Measurements from ENCODE around the gene COL15A1.

Gene COL15A1

DNA sequence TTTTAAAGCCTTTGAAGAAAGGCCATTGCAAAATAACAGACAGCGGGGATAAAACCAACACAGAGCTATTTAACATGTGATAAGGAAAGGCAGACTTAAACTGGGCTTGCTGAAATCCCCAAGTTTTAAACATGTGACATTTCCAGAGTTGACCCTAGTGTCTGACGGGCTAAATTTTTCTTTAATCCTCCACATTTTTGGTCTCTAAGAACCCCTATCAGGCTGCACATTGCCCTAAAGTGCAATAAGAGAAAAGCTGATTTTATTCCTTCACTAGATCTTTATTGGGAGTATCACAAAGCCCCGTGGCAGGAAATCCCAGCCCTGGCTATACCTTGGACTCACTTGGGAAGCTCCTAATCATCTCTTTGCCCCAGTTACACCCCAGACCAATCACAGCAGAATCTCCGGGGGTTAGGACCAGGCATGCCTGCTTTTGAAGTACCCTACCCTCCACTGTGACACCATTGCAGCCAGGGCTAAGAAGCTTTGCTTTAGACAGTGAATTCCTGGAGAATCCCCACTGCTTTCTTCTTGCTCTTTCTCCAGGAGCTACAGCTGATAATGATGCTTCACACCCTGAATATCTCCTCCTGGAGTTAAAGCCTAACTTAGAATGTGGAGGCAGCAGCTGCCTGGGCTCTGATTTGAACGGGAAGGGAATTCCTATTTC is 20.1 kb upstream of the COL15A1 start:
- H3K4me1 Mint-ChIP-seq (ENCODE audit: low read depth in 2 of 2): peaks cover 0 to 2% of the 10 kb centered on the region in 2 donors
- no peaks in the 10 kb centered on the region for H3K9me3 Mint-ChIP-seq
- no peak overlapping the region for H3K27ac Mint-ChIP-seq
- no peak for ATAC-seq (replicated peaks)
- no peak overlapping the region for H3K4me3 Mint-ChIP-seq
- H3K36me3 Mint-ChIP-seq (ENCODE audit: insufficient read depth): peaks cover 2% of the 10 kb centered on the region
- H3K27me3 Mint-ChIP-seq: peaks cover 31 to 42% of the 10 kb centered on the region in 2 donors
- no peak for DNase-seq

DNA sequence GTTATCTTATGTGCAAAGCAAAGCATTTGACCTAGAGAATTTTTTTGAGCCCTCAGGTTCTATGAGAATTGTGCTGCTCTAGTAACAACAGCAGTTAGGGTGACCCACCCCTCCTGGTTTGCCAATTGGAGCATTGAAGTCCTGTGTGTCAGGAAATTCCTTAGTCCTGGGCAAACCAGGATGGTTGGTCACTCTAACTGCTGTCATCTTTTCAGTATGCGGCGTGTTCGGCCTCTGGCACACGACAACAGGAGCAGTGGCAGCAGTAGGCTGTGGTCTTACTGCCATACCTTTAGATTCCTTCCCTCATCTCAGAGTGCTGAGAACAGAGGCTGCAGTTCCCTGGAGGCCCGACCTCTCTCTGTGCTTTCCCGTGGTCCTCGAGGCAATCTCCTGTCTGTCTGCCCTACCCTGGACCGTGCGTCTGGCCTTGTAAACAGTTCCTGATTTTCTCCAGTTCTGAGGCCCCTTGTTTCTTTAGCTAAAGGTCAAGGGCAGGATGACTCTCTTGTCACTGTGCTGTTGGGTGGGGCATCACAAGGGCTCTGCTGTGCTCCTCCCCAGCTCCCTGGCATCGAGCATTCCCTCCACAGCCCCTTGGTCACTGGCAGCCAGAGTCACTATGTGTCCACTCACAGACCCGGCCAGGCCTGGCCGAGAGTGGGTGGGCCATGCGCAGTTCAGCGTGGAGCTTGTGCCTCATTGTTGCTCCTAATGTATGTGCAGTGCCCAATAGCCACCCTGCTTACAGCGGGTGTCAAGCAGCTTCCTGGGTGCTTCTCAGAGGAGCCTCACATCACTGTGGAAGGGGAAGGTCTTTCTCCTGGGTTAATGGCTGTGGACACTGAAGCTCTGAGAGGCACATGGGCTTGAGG is 18.5 kb upstream of the COL15A1 start:
- Mint-ChIP-seq H3K27me3 (peaks cover 44 to 53% of the 10 kb centered on the region in 2 donors), H3K9me3 (no peaks in the 10 kb centered on the region), H3K27ac (no peak overlapping the region), H3K36me3 (ENCODE audit: insufficient read depth) (peaks cover 2% of the 10 kb centered on the region), H3K4me3 (no peak overlapping the region), H3K4me1 (ENCODE audit: low read depth in 2 of 2) (peaks cover 0 to 2% of the 10 kb centered on the region in 2 donors)
- ATAC-seq (replicated peaks) (no peak), DNase-seq (no peak)

DNA sequence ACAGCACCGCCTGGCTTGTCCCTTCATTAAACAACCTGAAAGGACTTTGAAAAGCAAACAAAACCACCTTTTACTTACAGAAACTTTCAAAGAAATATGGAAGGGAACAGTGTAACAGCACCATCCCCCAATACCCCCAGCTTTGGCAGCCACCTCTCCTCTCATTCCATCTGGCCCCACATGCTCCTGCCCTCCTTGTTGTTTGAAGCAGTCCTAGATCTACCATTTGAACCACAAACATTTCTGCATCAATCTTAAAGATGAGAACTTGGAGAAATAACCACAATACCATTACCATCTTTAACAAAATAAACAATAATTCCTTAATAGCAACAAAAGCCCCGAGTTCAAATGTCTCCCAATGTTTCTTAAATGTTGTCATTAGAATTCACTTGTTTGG is 17.8 kb upstream of the COL15A1 start:
- ATAC-seq (replicated peaks) (no peak), DNase-seq (no peak)
- Mint-ChIP-seq H3K9me3 (no peaks in the 10 kb centered on the region), H3K27ac (no peak overlapping the region), H3K36me3 (ENCODE audit: insufficient read depth) (peaks cover 2% of the 10 kb centered on the region), H3K4me1 (ENCODE audit: low read depth in 2 of 2) (peaks cover 0 to 2% of the 10 kb centered on the region in 2 donors), H3K4me3 (no peak overlapping the region), H3K27me3 (peaks cover 49 to 61% of the 10 kb centered on the region in 2 donors)

DNA sequence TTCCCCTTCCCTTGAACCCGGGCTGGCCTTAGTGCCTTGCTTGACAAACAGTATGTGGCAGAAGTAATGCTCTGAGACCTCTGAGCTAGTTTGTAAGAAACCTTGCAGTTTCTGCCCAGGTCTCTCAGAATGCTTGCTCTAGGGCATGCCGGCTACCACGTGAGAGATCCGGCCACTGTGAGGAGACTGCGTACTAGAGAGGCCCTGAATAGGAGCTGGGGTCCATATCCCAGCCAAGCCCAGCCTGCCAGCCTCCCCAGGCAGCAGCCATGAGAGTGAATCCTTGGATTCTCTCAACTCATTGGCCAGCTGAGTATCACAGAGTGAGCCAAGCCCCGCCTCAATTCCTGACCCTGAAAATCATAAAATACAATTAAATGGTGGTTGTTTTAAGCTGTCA is 16.0 kb upstream of the COL15A1 start:
- ATAC-seq (replicated peaks) (no peak), DNase-seq (no peak)
- H3K4me1 Mint-ChIP-seq (ENCODE audit: low read depth in 2 of 2): peaks cover 0 to 2% of the 10 kb centered on the region in 2 donors
- H3K4me3 Mint-ChIP-seq: no peak overlapping the region
- no peaks in the 10 kb centered on the region for H3K9me3 Mint-ChIP-seq
- peaks cover 2% of the 10 kb centered on the region for H3K36me3 Mint-ChIP-seq (ENCODE audit: insufficient read depth)
- H3K27me3 Mint-ChIP-seq: peaks cover 50 to 70% of the 10 kb centered on the region in 2 donors
- H3K27ac Mint-ChIP-seq: no peak overlapping the region

DNA sequence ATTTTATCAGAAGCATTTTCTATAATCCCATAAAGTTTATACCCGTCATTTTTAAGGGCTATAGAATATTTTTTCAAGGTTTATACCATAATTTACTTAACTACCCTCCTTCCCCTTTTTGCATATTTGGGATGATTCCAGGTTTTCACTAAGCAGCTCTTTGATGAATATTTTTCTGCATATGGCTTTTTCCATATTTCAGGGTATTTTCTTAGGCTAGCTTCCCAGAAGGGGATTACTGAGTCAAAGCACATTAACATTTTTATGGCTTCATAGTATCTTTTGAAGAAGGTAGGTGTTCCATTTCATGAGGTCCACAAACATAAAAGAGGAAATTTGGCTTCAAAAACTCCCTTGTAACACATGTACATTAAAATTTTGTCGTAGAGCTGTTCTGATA is 14.6 kb upstream of the COL15A1 start:
- peaks cover 45 to 76% of the 10 kb centered on the region in 2 donors for H3K27me3 Mint-ChIP-seq
- DNase-seq (no peak), ATAC-seq (replicated peaks) (no peak)
- H3K9me3 Mint-ChIP-seq: no peaks in the 10 kb centered on the region
- peaks cover 1% of the 10 kb centered on the region for H3K36me3 Mint-ChIP-seq (ENCODE audit: insufficient read depth)
- no peak overlapping the region for H3K27ac Mint-ChIP-seq
- no peak overlapping the region for H3K4me3 Mint-ChIP-seq
- H3K4me1 Mint-ChIP-seq (ENCODE audit: low read depth in 2 of 2): peaks cover 0 to 2% of the 10 kb centered on the region in 2 donors

DNA sequence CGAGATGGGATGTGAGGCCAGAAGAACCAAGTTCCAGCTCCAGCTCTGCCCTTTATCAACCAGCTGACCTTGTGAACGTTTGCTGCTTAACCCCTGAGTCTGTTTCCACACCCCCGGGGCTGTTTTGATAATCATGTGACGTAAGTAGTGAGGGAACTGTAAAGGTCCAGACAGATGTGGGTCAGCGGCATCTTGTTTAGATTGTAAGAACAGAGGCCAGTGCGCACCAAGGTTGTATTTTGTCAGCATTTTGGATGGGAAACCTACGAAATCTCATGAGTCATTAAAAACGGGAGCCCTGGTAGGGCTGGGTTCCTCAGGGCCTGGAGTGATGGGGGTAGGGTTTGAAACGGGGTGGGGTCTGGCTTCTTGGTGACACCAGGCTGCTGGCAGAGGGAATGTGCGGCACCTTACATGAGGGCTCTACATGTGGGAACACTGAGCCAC is 13.8 kb upstream of the COL15A1 start:
- ATAC-seq (replicated peaks) (no peak), DNase-seq (no peak)
- peaks cover 0 to 2% of the 10 kb centered on the region in 2 donors for H3K4me1 Mint-ChIP-seq (ENCODE audit: low read depth in 2 of 2)
- H3K27me3 Mint-ChIP-seq: peaks cover 47 to 74% of the 10 kb centered on the region in 2 donors
- no peaks in the 10 kb centered on the region for H3K36me3 Mint-ChIP-seq (ENCODE audit: insufficient read depth)
- H3K4me3 Mint-ChIP-seq: no peak overlapping the region
- no peaks in the 10 kb centered on the region for H3K9me3 Mint-ChIP-seq
- no peak overlapping the region for H3K27ac Mint-ChIP-seq

DNA sequence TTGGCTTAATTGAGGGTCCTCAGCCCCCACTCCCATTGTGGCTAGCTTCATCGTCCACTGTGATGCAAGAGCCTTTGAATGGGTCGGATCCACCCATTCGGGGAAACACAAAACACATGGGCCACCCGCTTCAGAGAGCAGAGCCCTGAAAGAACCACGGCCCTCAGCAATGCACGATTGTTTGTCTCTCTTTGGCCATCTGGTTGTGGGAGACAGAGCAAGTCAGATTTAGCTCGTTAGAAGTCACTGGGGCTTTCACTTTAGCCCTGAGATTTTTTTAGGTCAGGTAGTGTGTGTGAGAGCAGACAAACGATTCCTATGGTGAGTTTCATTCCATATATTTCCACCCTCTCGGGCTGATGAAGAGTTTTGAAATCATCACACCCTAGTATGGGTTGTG is 12.9 kb upstream of the COL15A1 start:
- no peak overlapping the region for H3K4me3 Mint-ChIP-seq
- no peak for ATAC-seq (replicated peaks)
- DNase-seq: no peak
- no peaks in the 10 kb centered on the region for H3K4me1 Mint-ChIP-seq (ENCODE audit: low read depth in 2 of 2)
- no peaks in the 10 kb centered on the region for H3K36me3 Mint-ChIP-seq (ENCODE audit: insufficient read depth)
- H3K27me3 Mint-ChIP-seq: peaks cover 44 to 74% of the 10 kb centered on the region in 2 donors
- no peaks in the 10 kb centered on the region for H3K9me3 Mint-ChIP-seq
- H3K27ac Mint-ChIP-seq: no peak overlapping the region

DNA sequence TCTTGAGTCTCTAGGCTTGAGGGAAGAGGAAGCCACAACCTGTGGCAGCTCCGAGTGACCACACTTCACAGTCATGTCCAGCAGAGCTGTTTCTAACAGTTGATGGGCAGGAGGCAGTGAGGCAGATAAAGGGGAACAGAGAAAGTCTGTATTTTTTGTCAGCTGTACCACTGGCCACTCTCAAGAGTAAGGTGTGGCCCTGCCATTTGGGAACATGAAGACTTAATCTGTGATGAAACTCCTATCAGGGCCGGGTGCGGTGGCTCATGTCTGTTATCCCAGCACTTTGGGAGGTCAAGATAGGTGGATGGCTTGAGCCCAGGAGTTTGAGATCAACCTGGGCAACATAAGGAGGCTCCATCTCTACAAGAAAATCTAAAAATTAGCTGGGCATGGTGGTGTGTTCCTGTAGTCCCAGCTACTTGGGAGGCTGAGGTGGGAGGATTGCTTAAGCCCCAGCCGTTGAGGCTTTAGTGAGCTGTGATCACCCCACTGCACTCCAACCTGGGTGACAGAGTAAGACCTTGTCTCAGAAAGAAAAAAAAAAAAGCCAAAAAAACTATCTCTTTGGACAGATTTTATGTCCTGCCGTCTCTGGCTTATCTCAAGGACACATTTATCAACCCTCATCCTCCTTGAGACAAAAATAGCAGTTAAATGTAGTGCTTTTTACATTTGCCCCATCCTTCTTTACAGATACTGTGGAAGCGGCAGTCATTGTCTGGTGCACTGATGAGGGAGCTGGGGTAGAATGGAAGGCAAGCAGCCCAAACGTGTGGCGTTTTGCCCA is 11.9 kb upstream of the COL15A1 start:
- Mint-ChIP-seq H3K4me3 (no peak overlapping the region), H3K27ac (no peak overlapping the region), H3K4me1 (ENCODE audit: low read depth in 2 of 2) (no peaks in the 10 kb centered on the region), H3K36me3 (ENCODE audit: insufficient read depth) (no peaks in the 10 kb centered on the region), H3K9me3 (no peaks in the 10 kb centered on the region), H3K27me3 (peaks cover 41 to 74% of the 10 kb centered on the region in 2 donors)
- ATAC-seq (replicated peaks) (no peak), DNase-seq (no peak)

DNA sequence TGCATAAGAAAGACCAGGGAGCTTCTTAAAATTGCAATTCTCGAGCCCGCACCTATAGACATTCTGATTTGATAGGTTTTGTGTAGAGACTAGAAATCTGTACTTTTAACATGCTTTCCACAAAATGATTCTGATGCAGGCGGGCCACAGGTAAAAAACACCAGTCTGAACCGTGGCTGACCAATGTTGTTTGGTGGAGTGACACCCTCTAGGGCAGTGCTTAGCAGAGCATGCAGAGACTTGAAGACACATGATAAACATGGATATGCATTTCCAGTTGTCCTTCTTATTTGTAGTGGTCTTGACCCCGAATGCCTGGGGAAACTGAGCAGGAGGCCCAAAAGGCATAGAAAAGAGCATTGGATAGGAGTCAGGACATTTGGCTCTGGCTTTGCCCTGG is 10.5 kb upstream of the COL15A1 start:
- Mint-ChIP-seq H3K4me3 (no peak overlapping the region), H3K27ac (no peak overlapping the region), H3K9me3 (no peaks in the 10 kb centered on the region), H3K4me1 (ENCODE audit: low read depth in 2 of 2) (no peaks in the 10 kb centered on the region), H3K27me3 (peaks cover 41 to 77% of the 10 kb centered on the region in 2 donors), H3K36me3 (ENCODE audit: insufficient read depth) (no peaks in the 10 kb centered on the region)
- no peak for ATAC-seq (replicated peaks)
- no peak for DNase-seq

DNA sequence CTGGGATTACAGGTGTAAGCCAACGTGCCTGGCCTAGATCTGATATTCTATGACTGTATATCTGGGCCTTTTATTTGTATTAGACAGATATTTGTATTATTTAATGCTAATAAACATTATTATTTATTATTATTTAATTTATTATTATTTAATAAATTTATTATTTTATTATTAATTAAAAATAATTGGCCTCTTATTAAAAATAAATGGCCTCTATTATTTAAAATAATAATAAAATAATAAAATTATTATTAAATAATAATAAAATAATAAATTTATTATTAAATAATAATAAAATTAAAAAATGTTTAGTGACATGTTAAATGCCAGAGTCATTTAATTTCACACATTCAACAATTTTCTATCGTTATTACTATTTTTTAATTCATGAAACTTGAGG is 9.8 kb upstream of the COL15A1 start:
- Mint-ChIP-seq H3K27ac (no peak overlapping the region), H3K27me3 (peaks cover 43 to 78% of the 10 kb centered on the region in 2 donors), H3K4me1 (ENCODE audit: low read depth in 2 of 2) (no peaks in the 10 kb centered on the region), H3K9me3 (no peaks in the 10 kb centered on the region), H3K36me3 (ENCODE audit: insufficient read depth) (no peaks in the 10 kb centered on the region), H3K4me3 (no peak overlapping the region)
- no peak for ATAC-seq (replicated peaks)
- DNase-seq: no peak

DNA sequence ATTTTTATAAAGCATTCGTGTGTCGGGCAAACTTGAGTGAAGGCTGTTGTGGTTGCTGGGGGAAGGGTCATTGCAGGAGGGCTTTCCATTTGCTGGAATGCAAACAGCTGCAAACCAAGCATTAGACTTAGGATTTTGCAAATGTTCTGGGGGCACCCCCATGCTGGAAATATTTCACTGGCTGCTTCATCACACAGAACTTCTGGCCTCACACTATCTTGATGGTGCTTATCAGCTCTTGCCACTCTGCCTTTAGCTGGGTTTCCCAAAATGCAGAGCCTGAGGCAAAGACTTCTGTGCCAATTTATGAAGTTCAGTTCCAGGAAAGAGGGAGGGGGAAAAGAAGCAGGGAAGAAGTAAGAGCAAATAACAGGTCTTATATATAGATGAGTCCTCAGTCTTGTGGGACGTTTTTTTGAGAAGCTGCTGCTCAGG is 8.6 kb upstream of the COL15A1 start:
- Mint-ChIP-seq H3K27ac (no peak overlapping the region), H3K9me3 (no peaks in the 10 kb centered on the region), H3K27me3 (peaks cover 42 to 82% of the 10 kb centered on the region in 2 donors), H3K36me3 (ENCODE audit: insufficient read depth) (no peaks in the 10 kb centered on the region), H3K4me1 (ENCODE audit: low read depth in 2 of 2) (no peaks in the 10 kb centered on the region), H3K4me3 (no peak overlapping the region)
- DNase-seq: no peak
- no peak for ATAC-seq (replicated peaks)

DNA sequence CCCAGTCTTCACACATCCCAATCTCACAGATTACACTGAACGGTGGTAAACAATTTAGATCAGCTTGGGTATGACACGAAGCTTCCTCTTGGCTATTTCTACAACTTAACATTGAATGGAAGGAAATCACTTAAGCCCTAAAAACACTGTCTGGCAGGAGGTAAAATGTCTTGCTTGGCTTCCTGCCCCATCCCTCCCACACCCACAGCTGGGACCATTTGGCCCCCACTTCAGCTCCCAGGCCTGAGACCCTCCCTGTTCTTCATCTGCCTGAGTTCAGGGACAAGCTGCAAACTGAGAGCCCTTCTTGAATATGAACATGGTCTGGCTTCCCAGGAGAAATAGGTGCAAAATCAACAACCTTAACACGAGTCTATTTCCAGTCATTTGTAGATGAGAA is 3.4 kb upstream of the COL15A1 start:
- ATAC-seq (replicated peaks): no peak
- H3K4me1 Mint-ChIP-seq (ENCODE audit: low read depth in 2 of 2): peaks cover 9 to 10% of the 10 kb centered on the region in 2 donors
- DNase-seq: no peak
- peaks cover 60 to 100% of the 10 kb centered on the region in 2 donors for H3K27me3 Mint-ChIP-seq
- no peak overlapping the region for H3K27ac Mint-ChIP-seq
- H3K9me3 Mint-ChIP-seq: no peaks in the 10 kb centered on the region
- H3K36me3 Mint-ChIP-seq (ENCODE audit: insufficient read depth): no peaks in the 10 kb centered on the region
- no peak overlapping the region for H3K4me3 Mint-ChIP-seq

DNA sequence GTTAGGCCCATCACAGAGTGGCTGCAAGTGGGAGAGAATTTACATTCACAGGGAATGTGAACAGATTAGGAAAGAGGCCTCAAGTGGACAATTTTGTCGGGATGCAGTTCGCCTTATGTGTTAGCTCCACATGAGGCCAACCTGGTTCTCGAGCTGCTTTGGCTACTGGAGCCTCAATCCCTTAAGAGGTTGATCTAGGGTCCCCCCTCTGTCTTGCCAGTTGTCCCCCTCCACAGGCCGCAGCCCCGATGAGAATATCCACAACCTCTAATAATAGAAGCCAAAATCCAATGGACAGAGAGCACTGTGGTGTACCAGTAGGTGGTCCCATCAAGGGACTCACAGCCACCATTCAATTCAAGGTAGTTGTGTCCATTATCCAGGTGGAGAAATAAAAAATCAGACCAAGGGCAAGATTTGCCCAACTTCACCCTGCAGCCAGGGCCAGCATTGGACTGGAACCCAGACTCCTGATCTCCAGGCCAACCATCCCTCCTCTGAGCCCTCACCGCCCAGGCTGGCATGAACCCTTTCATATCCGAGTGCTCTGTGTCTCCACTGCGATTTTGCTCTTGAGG is 1.7 kb upstream of the COL15A1 start:
- no peak overlapping the region for H3K27ac Mint-ChIP-seq

More for the DNA sequence above, 1.7 kb upstream of the COL15A1 start:
- peaks cover 9 to 10% of the 10 kb centered on the region in 2 donors for H3K4me1 Mint-ChIP-seq (ENCODE audit: low read depth in 2 of 2)
- no peaks in the 10 kb centered on the region for H3K9me3 Mint-ChIP-seq
- H3K27me3 Mint-ChIP-seq: peaks cover 54 to 100% of the 10 kb centered on the region in 2 donors
- DNase-seq (no peak), ATAC-seq (replicated peaks) (no peak)
- H3K36me3 Mint-ChIP-seq (ENCODE audit: insufficient read depth): no peaks in the 10 kb centered on the region
- H3K4me3 Mint-ChIP-seq: no peak overlapping the region

Data from effector memory CD8-positive, alpha-beta T cell (primary cell).